ENCODE data around the gene OGFOD1. TPM values are rescaled to one million over a fixed set of nuclear protein-coding genes. Genes with fewer than 3 reads are reported as not detected.

The OGFOD1 gene
- 34.9 and 48.7 TPM in 2 replicates for total RNA-seq

GRCh38 chr16:56450986-56451752 is at the start of gene OGFOD1, which contains the start of gene NUDT21:
OGFOD1 (plus strand) TSS chr16:56451554; CDS start chr16:56451613, 59 bp downstream.
NUDT21 (minus strand) TSS chr16:56451332; CDS start chr16:56451202, 130 bp downstream.

DNA sequence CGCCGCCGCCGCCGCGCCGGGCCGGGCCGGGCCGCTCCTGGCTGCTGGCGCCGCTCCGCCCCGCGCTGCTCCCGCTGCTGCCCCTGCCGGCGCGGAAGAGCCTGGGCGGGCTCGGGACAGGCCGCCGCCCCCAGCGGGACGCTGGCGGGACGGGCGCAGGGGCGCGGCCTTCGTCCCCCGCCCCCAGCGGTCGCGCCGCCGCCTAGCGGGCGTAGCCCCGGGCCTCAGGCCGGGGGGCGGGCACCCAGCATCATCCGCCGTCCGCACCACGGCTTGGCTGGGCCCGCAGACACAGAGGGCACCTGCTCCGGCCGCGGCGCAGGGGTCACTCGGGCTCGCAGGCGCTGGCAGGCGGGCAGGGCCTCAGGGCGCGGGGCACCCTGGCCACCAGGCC is 25.9 kb upstream of the OGFOD1 start, which contains the start of gene AMFR:
TSS of gene AMFR (minus strand) at position 107 of the 394 bp plus-strand sequence. CDS start 218 bp downstream, outside the sequence.

DNA sequence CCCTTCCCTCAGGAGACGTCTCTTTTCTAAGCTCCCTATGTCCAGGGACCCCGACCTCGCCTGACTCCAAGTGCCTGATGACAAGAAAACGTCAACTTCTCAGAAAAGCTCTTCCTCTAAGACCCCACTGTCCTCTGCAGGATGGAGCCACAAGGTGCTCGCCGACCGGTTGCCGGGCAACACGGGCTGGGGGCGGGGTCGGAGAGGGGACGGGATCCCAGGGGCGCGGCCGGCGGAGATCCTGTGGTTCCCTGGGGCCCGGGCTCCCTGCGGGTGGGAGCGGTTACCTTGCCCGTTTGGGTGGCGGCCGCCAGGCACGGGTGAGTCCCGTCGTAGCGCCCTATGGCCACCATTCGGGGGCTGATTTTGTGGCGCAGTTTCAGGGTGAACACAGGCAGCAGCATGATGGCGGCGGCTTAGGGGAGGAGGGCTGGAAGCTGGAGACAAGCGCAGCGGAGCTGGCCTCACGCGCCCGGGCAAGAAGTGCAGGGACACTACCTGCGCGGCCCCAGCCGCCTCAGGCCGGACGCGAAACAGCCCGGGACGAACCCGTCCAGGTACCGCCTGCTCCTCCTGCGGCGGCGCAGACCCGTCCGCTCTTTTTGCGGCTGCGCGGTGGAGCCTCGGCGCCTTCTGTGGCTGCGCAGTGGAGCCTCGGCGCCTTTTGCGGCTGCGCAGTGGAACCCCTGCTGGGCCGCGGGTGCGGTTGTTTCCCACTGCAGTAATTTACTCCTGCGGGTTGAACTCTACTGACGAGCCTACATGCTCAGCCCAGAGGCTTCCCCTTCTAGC is 68.3 kb downstream of the OGFOD1 start, which contains the start of gene BBS2:
TSS of gene BBS2 (minus strand) at position 566 of the 792 bp plus-strand sequence. CDS start at position 404, 162 bp downstream.

Other genes starting within 250 kb of the OGFOD1 start
- gene AMFR, start 26.0 kb upstream of the OGFOD1 start, total RNA-seq: 144 and 199 TPM in 2 replicates
- 55.3 and 57.7 TPM in 2 replicates for gene NUDT21, start 222 bp upstream of the OGFOD1 start, total RNA-seq
- 26.3 and 31.0 TPM in 2 replicates for gene BBS2, start 68.5 kb downstream of the OGFOD1 start, total RNA-seq
- gene MT4, start 113.5 kb downstream of the OGFOD1 start, total RNA-seq: not detected in 2 replicates
- gene MT3, start 138.0 kb downstream of the OGFOD1 start, total RNA-seq: not detected in 2 replicates
- 53.2 and 74.9 TPM in 2 replicates for gene MT2A, start 157.0 kb downstream of the OGFOD1 start, total RNA-seq
- 76.8 and 81.5 TPM in 2 replicates for gene MT1E, start 174.2 kb downstream of the OGFOD1 start, total RNA-seq
- gene MT1M, start 181.1 kb downstream of the OGFOD1 start, total RNA-seq: 0.24 TPM in 1 of 2 replicates, not detected in the other
- gene MT1A, start 187.1 kb downstream of the OGFOD1 start, total RNA-seq: 0.88 TPM in 1 of 2 replicates, not detected in the other
- gene MT1B, start 200.3 kb downstream of the OGFOD1 start, total RNA-seq: not detected in 2 replicates
- 0.29 TPM in 1 of 2 replicates, not detected in the other for gene MT1F, start 206.4 kb downstream of the OGFOD1 start, total RNA-seq
- 13.4 TPM in 1 of 2 replicates, not detected in the other for gene MT1G, start 216.5 kb downstream of the OGFOD1 start, total RNA-seq
- not detected in 2 replicates for gene MT1H, start 218.3 kb downstream of the OGFOD1 start, total RNA-seq
- 32.3 and 66.0 TPM in 2 replicates for gene MT1X, start 230.9 kb downstream of the OGFOD1 start, total RNA-seq